HG02763 (cell line): ENCODE measurements around the gene SUPT16H.

Experiments used
- ATAC-seq: cut with Tn5 transposase; IDR thresholded peaks from one replicate; pipeline ENCODE4 v1.9.1; 2021; ENCODE audit warnings: mild to moderate bottlenecking, moderate library complexity; ENCODE audit not compliant: unreplicated experiment

The SUPT16H gene

DNA sequence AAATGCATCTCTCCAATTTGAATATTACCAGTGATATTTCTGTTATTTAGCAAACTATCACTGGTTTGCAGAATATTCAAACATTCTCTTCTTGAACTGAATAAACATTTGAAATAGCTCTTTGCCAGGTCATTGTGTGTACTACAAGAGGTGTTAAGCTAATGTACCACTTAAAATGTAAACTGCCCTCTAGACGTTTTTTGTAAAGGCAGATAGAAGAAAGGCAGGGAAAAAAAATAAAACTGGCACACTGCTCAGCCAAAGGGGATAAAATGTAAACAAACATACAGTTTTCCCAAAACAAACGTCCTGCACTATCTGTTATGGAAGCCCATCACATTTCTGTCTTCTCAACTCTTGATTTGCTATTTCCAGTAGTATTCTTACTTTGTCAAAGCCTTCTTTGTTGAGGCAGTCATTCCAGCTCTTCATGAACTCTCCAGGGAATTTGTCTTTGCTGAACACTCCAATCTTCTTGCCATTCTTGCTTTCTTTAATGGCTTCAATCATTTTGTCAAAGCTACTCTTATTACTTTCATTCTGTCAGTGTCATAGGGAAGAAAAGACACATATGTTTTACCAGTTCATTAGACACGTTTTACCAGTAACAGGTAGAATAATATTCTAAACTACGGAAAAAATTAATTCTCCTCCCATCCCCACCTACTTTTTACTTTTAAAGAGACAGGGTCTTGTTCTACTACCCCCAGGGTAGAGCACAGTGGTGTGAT lies 13.7 kb downstream of the SUPT16H start:
- no peak for ATAC-seq

DNA sequence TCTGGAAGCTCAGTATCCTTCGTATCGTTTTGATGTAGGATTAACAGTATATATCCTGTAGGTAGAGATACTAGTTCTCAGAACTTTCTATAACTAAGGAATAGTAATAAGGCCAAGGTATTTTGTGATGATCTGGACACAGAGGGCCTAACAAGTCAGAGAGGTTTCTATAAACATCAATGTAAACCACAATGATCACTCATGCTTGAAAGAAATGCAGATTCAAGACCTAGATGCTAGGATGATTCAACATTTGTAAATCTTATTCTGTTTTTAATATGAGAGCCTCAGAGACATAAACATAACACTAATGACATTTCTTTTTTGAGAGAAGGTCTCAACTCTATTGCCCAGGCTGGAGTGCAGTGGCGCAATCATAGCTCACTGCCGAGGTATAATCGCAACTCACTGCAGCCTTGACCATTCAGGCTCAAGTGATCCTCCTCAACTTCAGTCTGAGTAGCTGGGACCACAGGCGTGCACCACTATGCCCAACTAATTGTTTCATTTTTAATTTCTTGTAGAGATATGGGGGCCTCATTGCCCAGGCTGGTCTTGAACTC lies 16.2 kb downstream of the SUPT16H start:
- ATAC-seq = no peak

DNA sequence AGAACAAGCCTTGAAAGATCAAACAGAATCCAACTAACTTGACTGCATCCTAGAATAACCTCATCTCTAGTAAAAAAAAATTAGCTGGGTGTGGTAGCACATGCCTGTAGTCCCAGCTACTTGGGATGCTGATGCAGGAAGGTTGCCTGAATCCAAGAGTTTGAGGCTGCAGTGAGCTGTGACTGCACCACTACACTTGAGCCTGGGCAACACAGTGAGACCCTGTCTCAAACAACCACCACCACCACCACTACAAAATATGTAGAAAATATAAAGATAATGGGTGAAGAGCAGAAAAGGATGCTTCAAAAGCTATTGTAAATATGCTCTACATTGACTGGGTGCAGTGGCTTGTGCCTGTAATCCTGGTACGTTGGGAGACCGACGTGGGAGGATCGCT lies 27.3 kb downstream of the SUPT16H start:
- no peak for ATAC-seq

DNA sequence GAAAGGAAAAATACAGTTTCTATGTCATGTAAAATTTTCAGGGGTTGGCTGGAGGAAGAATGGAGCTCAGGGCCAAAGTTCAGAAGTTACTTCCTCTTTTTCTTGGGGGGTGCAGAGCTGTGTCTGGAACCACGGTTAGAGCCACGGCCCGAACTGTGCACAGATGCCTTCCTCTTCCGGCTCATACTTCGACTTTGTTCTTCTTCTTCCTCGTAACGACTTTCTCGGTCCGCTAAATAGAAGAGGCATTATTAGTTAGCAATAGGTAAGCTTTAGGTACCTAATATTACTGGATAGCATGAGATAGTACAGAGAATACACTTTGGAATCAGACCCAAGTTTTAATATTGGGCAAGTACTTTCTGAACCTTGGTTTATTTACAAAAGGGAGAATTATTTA lies 31.2 kb downstream of the SUPT16H start:
- ATAC-seq = peak; percentile 48

DNA sequence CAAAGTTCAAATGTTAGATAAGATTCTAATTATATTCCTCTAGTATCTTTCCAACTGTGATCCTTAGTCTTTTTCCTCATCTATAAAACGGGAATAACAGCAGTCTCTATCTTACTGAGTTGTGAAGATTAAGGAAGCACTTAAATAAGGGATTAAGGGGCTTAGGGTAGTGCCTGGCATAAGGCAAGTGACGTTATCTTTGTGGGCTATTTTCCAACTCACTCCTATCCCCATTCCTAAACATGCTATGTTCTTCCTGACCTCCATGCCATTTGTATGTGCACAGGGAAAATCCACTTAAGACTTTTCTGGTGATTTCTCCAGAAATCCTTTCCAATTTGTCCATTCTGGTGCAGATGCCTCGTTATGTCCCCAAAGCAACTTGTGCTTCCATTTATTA lies 33.3 kb downstream of the SUPT16H start:
- no peak for ATAC-seq

DNA sequence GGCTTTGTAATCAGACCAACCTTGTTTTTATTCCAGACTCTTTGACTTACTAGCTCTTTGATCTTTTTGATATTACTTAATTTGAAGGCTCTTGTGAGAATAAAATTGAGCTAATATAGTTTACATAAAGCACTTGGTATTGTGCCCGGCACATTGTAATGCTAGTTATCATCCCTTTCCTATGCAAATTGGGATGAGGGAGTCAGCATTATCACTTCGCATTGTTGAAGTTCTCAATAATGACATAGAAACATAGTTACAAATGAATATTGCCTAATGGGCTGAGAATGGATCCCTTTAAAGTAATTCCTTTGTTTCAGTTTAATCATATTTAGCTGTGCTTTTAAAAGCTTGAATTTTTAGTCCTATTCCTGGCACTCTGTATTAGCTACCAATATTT lies 36.6 kb downstream of the SUPT16H start:
- no peak for ATAC-seq

DNA sequence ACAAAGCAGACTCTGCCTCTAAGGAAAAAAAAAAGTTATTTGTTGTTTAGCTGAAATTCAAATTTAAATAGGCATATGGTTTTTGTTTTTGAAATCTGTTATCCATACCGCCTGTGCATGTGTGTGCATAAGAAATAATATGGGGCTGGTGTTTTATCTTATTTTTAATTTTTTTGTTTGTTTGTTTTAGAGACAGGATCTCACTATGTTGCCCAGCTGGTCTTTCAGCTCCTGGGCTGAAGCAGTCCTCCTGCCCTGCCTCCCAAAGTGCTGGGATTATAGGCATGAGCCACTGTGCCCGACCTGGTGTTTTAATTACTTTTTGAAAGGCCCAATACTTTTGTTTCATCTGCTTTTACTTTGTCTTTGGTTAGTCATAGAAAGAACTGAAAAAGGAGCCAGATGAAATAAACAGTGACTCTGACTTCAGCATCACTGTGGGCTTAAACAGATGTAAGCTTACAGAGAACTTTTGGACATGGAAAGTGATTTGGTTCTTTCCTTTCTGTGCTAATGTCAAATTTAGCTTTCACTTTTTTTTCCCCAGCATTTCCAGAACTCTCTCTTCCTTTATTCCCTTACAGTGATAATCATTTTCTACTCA lies 37.2 kb downstream of the SUPT16H start:
- ATAC-seq = no peak

DNA sequence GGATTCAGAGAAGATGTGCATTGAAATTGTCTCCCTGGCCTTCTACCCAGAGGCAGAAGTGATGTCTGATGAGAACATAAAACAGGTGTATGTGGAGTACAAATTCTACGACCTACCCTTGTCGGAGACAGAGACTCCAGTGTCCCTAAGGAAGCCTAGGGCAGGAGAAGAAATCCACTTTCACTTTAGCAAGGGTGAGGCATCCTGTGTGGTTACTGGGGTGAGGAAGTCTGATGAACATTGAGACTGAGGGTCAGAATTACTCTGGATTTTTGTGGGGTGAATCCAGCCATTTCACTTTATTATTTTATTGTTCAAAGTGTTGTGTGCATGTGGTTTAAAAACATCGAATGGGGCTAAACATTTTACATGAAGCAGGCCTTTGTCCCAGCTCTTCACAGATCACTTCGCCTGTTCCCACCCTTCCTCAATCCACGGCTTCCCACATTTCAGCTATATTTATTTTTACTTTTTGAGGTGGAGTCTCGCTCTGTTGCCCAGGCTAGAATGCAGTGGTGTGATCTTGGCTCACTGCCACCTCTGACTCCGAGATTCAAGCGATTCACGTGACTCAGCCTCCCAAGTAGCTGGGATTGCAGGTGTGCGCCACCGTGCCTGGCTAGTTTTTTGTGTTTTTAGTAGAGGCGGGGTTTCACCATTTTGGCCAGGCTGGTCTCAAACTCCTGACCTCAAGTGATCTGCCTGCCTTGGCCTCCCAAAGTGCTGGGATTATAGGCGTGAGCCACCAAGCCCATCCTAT lies 40.6 kb downstream of the SUPT16H start:
- ATAC-seq = no peak

DNA sequence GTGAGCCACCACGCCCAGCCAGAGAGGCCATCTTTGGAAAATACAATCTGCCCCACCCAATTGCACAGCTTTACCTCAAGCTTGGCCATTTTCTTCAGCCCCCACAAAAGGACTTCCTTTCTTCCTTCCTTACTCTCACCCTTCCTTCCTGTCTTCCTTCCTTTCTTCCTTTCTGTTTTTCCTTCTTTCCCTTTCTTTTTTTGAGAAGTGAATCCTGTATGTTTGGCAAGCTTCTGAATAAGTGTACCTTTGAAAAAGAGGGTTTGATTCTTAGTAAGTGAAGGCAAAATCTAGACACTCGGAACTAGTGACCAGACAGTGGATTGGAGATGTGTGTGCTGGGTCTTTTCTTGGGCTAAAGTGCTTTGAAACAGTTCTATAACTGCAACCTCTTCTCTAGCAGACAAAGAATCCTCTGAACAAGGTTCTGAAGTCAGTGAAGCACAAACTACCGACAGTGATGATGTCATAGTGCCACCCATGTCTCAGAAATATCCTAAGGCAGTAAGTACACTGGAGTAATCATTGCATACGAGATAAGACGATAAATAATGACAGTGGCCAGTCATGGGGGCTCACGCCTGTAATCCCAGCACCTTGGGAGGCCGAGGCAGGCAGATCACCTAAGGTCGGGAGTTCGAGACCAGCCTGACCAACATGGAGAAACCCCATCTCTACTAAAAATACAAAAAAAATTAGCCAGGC lies 49.5 kb downstream of the SUPT16H start:
- ATAC-seq = no peak

DNA sequence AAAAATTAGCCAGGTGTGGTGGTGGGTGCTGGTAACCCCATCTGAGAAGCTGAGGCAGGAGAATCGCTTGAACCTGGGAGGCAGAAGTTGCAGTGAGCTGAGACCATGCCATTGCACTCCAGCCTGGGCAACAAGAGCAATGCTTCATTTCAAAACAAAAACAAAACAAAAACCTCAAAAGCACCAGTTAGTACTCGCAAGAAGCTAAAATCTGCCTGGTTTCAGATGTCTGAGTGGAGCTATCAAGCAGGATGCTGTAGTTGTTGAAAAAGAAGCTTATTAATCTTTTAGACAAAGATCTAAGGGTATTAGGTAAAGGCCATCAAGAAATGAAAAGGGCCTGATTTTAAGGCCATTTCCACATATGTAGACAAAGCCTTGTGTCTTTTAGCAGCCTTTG lies 50.9 kb downstream of the SUPT16H start:
- ATAC-seq = no peak

DNA sequence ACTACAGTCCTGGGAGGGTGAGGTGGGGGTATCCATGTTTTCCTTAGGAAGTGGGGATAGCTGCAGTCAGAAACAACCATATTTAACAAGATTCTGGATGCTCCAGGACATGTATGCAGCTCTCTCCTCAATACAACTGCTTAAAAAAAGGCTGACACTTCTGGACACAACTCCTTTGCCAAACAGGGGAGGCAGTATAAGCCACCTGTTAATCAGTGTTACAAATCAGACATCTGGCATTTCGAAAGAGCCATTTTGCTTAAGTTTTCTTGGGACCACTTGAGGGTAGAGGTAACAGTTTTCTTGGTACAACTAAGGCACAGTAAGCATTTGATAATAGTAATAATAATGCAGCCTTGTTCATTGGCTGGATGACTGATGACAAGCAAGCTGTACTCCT lies 56.8 kb downstream of the SUPT16H start:
- ATAC-seq = no peak

DNA sequence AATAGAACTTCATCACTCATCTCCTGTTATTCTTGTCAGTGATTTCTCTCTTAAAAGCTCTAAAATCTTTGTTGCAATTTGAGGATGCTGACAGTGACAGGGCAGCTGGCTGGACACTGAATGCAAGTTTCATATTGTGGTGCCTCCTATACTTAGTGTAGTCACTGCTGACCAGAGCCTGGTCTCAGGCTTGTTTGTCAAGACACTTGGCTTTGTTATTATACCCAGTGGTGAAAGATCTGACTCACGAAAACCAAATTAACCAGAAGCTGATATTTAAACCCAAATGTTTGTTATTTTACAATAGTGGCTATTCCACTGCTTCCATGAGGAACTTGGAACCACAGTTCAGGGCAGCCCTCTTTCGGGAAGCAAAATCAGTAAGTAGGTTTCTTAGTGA lies 61.1 kb downstream of the SUPT16H start:
- no peak for ATAC-seq

DNA sequence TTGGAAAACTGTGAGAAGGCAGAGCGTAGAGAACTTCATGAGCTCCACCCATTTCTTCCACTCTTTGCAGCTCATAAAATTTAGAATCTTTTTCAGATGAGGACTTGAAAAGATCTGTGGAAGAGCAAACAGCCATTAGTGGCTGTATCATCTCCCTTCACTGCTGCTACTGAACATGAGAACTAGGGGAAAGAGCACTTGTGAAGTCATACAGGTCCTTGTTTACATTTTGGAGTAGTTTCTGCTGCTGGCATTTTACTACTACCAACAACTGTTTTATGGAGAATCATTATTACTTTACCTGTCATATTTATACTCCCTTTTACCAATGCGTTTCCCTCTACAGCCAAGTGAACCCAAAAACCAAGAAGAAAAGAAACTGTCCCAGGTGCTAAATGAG lies 62.9 kb downstream of the SUPT16H start:
- ATAC-seq = no peak

DNA sequence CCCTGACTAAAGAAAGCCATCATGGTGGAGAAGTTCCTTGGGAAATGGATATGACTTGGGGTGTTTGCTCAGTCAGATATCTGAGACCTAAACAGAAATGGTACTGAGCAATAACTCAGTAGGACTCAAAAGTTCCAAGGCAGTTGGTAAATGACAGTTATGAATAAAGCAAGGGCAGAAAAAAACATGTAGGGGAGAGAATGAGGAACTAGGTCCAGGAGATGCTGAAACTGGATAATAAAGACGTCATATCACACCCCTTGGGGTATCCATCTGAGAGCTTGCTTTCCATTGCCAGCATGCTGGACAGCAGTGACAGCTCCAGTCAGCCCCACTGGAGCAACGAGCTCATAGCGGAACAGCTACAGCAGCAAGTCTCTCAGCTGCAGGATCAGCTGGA lies 66.4 kb downstream of the SUPT16H start:
- ATAC-seq = no peak

DNA sequence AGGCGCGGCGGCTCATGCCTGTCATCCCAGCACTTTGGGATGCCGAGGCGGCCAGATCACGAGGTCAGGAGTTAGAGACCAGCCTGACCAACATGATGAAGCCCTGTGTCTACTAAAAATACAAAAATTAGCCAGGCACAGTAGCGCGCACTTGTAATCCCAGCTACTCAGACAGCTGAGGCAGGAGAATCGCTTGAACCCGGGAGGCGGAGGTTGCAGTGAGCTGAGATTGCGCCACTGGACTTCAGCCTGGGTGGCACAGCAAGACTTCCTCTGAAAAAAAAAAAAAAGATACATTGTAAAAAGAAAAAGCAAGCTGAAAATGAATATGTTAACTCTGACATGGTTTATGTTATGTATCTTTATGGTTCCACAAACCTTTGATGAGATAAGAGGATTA lies 70.3 kb downstream of the SUPT16H start:
- no peak for ATAC-seq

DNA sequence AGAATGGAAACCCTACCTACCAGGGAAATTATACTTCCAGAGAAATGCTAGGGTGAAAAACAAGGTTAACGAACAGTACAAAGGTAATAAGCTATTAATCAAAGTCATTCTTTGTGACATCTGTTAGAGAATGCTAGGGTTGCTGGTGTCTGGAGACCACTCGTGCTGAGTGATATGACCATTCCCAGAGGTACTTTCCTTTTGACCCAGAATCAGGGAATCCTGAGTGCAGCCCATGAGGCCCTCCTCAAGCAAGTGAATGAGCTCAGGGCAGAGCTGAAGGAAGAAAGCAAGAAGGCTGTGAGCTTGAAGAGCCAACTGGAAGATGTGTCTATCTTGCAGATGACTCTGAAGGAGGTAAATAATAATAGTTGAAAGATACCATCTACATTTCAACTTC lies 72.2 kb downstream of the SUPT16H start:
- ATAC-seq = no peak

DNA sequence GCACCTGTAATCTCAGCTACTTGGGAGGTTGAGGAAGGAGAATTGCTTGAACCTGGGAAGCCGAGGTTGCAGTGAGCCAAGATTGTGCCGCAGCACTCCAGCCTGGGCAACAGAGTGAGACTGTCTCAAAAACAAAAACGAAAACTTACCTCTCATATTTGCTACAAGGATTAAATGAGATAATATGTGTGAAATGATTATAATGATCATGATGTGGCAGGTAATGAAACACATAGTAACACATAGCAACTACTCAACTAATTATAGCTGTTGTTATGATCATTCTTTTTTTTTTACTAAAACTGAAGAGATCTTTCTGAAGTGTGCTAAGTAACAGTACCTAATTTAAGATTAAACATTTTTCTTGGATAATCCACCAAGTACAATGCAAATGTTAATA lies 73.9 kb downstream of the SUPT16H start:
- ATAC-seq = no peak

DNA sequence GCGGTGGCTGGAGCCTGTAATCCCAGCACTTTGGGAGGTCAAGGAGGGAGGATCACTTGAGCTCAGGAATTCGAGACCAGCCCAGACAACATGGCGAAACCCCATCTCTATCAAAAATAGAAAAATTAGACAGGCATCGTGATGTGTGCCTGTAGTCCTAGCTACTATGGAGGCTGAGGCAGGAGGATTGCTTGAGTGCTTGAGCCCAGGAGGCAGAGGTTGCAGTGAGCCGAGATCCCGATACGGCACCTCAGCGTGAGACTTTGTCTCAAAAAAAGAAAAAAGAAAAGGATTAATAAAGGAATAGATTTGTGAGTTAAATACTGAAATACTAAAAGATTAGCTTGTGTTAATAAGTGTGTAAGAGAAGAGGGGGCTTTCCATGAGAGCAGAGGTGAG lies 74.6 kb downstream of the SUPT16H start:
- no peak for ATAC-seq

DNA sequence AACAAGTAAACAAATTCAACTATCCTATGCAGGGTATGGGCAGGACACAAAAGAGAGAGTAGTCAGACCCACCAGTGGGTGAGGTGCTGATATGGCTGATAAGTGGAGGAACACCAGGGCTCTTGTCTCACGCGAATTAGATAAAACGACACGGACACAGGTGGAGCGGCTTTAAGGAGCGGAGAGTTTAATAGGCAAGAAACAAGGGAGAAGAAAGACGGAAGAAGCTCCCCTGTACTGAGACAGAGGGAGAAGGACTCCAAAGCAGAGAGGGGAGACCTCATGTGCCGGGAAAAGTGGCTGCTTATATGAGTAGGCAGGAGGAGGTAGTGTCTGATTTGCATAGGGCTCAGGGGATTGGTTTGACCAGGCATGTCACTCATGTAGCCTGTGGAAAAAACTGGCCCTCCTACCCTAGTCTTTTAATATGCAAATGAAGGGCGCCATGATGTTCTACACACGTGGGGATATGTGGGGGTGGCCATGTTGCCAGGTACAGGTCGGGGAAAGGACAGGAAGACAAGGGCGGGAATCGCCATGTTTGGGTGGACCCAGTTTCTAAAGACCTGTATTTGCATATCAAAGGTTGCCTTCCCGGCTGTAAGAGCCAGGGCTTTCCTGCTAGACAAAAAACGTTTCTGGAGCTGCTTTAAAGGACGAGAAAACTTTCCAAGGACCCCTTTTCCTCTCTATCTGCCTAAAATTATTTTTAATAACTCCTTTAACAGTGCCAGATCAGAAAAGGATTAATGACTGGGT lies 75.2 kb downstream of the SUPT16H start:
- peak; percentile 83 for ATAC-seq

DNA sequence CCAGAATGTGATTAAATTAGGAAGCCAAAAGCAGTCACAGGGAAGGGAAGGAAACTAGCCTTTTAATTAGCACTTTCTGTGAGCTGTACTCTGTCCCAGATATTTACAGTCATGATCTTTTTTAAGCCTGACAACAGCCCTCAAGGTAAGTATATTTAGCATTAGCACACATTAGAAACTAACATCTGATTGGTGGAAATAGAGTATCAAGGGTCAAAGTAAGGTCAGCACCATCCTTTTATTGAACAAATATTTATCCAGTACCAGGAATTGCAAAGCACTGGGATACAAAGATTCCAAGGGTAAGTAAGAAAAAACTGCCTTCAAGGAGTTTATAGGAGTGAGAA lies 75.7 kb downstream of the SUPT16H start:
- ATAC-seq = no peak

DNA sequence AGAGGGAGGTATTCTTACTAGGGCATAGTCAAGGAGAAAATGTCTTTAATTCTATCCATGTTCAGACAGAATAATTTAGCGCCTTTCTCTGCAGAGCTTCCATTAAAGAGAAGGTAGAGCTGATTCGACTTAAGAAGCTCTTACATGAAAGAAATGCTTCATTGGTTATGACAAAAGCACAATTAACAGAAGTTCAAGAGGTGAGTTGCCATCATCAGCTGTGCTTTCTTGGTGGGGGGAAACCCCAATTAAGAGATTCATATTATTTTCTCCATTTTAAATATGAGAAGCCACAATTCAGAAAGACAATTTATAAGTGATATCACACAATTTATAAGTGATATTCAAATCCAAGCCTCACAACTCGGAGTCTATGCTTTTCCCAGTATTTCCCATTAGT lies 76.2 kb downstream of the SUPT16H start:
- no peak for ATAC-seq
